NCI-H2196 treated with DMSO at 0.1 percent for 48 hours (cell line): ENCODE results near the gene OLA1.
"Not testable (repeated sequence)": the region's sequence is repeated elsewhere in the genome, so short reads cannot be mapped to it uniquely, and the experiment has no call there.

ENCODE experiments used
- DNase-seq: peaks from one replicate; lab custom pipeline; 2025; ENCODE audit not compliant: unreplicated experiment; lab: John Stamatoyannopoulos, UW

OLA1 gene

DNA sequence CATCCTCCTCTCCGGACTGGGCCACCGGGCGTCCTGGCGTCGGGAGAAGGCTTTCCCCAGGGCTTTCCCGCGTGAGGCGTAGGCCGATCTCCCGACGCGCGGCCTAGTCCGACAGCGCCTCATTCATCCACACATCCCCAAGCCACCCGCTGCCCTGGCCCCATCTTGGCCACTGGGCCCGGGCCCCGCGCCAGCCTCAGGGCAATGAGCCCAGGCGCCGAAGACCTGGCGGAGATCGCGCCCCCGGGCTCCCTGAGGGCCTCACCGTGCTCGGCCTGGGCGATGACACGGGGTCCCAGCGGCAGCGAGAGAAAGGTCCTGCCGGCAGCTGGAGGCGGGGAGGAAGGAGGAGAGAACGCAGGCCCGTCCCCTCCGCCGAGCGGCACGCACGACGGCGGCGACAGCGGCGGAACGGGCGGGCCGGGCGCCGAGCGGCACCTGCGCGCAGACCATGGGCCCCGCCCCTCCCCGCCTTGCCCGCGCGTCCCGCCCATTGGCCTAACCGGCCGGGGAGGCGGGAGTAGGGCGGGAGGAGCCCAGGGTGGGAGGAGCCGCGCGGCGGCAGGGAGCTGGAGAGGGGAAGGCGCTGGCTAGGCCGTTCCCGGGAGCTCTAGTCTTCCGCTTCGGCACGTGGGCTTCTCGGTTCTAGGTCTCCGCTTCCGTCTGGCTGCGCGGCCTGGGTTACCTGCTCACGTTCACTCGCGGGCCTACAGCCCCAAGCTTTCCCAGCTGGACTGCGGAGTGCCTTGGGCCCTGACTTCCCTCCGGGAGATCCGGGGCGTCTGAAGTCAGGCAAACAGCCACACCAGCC, at the start of gene OLA1:
Gene OLA1, minus strand, starts transcription at position 346 of the 811 bp plus-strand sequence. CDS start 1,717 bp downstream, outside the sequence.
- DNase-seq: peak; percentile 96

DNA sequence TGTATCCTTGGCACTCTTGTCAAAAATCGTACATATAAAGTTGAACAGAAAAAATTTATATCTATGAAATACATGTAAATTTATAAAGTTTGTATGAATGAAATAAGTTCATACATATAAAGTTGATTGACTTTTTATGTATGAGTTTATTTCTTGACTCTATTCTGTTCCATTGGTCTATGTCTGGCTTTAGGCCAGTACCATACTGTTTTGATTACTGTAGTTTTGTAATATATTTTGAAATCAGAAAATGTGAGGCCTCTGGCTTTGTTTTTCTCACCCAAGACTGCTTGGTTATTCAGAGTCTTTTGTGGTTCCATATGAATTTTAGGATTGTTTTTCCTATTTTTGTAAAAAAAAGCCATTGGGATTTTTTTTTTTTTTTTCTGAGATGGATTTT, 44.6 kb upstream of the OLA1 start:
- DNase-seq: no peak

DNA sequence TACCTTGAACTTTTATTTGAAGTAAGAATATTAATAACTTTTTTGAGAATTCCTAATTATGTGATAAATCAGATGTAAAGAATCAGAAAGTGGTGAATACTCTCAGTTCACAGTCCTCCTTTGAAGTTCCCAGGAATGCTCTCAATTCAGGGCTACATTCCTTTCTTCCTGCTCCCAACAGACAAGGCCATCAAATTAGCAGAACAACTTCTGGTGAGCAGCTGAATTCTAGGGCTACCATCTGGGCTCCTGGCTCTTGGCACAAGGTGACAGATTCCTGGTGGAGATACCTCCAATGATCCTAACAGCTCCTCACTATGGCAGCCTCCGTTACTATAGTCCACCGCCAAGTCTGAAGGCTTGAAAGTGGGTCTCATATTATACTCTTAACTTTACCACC, 37.8 kb upstream of the OLA1 start:
- DNase-seq: no peak

DNA sequence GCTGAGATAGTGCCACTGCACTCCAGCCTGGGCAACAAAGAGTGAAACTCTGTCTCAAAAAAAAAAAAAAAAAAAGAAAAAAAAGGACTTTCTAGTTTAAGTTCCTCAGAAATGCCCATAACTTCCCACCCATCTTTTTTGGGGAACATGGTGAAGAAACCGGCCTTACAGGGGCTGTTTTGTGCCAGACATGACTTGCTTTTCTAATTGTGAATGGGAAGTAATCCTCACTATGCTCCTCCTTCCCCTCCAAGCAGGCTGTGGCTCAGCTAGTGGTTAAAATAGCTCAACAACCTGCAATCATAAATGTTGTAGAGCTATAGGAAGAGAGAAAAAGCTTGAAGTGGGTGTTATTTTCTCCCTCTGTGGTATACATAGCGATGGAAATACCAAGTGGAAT, 34.1 kb upstream of the OLA1 start:
- no peak for DNase-seq

DNA sequence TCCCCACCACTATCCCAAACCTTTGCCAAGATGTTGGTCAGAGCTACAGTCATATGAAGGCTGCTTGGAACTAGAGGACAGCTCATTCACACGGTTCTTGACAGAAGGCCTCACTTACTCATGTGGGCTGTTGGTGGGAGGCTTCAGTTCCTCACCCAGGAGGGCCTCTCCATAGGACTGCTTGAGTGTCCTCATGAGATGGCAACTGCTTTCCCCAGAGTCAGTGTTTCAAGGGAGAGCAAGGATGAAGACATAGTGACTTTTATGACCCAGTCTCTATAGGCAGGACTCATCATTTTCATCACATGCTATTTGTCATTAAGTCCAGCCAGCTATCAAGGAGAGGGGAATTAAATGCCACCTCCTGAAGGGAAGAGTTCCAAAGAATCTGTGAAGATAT, 33.4 kb upstream of the OLA1 start:
- DNase-seq: no peak

DNA sequence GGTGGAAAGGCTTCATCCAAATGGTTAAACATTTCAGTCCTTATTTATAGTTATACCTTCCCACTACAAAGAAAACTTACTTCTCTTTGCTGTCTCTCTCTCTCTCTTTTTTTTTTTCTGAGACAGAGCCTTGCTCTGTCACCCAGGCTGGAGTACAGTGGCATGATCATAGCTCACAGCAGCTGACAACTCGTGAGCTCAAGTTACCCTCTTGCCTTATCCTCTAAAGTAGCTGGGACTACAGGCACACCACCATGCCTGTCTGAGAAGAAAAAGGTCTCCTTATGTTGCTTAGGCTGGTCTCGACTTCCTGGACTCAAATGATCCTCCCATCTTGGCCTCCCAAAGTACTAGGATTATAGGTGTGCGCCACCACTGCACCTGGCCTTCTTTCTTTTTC, 32.3 kb upstream of the OLA1 start:
- DNase-seq: no peak

DNA sequence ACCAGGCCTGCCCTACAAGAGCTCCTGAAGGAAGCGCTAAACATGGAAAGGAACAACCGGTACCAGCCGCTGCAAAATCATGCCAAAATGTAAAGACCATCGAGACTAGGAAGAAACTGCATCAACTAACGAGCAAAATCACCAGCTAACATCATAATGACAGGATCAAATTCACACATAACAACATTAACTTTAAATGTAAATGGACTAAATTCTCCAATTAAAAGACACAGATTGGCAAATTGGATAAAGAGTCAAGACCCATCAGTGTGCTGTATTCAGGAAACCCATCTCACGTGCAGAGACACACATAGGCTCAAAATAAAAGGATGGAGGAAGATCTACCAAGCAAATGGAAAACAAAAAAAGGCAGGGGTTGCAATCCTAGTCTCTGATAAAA, 21.9 kb upstream of the OLA1 start:
- not testable (repeated sequence) for DNase-seq

DNA sequence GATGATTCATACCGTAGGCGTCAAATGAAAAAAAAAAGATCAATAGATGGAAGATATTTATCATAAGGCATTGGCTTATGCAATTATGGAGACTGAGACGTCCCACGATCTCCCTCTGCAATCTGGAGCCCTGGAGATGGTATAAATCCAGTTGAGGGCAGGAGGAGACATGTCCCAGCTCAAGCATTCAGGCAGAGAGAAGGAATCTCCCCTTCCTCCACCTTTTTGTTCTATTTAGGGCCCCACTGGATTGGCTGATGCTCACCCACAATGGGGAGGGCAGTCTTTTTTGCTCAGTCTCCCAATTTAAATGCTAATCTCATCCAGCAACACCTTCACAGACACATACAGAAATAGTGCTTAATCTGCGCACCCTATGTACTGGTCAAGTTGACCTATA, 18.0 kb upstream of the OLA1 start:
- no peak for DNase-seq

DNA sequence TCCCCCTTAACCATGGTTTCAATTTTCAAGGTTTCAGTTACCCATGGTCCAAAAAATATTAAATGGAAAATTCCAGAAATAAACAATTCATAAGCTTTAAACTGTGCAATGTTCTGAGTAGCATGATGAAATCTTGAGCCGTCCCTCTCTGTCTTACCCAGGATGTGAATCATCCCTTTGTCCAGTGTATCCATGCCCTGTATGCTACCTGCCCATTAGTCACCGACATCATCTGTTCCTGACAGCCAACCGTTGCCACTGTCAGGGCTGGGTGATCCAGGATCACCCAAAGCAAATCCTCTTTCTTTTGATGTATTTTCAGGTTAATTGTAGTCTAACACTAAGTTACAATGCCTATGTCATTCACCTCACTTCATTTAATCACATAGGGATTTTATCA, 15.7 kb upstream of the OLA1 start:
- DNase-seq: no peak

DNA sequence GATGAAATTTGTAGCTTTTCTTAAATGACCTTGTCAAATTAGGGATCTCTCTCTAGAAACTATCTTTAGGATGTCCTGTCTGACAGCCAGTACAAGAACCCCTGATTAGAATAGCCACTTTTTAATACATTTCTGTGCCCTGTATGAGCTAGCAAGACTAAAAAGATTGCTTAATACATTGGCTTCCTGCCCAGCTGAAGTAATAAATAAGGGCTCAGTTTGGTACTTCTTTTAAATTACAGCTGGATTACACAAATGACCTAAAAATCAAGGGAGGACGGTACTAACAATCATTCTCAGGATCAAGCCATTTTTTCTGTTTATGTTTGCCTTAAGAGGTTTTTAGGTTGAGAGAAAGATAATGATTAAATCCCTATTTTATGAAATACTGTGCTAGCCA, 11.6 kb upstream of the OLA1 start:
- DNase-seq: no peak

DNA sequence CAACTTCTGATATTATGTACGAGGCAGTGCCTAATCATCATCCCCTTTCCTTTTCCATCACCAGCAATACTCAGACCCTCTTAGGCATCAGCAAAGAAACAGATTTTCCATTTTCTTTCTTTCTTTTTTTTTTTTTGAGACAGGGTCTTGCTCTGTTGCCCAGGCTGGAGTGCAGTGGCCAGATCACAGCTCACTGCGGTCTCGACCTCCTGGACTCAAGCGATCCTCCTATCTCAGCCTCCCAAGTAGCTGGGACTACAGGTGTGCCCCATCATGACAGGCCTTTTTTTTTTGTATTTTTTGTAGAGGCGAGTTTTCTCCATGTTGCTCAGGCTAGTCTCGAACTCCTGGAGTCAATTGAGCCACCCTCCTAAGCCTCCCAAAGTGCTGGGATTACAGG, 5.9 kb upstream of the OLA1 start:
- no peak for DNase-seq

DNA sequence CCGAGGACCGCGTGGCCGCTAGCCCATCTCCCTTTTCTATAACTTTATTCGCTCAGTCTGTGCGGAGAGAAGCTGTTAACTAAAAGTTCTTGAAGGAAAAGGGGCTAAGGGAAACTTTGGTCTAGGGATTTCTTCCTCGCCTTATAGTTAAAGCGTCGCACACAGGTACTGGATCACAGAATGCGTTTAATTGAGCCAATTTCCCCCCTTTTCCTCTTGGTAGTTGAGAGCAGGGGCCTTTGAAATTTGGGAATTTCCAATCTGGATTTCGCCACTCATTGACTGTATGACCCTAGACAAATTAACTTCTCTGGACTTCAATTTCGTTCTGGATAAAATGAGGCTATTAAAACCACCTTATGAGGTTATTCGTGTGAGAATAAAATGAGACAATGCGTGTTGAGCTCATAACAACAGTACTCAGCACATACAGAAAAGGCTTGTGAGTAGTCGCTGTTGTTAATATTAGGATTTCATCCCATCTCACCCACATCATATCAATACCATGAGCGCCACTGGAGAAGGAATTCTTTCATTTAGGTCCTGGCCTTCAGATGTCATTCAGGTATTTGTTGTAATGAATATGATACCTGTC, 763 bp upstream of the OLA1 start:
- DNase-seq: no peak

DNA sequence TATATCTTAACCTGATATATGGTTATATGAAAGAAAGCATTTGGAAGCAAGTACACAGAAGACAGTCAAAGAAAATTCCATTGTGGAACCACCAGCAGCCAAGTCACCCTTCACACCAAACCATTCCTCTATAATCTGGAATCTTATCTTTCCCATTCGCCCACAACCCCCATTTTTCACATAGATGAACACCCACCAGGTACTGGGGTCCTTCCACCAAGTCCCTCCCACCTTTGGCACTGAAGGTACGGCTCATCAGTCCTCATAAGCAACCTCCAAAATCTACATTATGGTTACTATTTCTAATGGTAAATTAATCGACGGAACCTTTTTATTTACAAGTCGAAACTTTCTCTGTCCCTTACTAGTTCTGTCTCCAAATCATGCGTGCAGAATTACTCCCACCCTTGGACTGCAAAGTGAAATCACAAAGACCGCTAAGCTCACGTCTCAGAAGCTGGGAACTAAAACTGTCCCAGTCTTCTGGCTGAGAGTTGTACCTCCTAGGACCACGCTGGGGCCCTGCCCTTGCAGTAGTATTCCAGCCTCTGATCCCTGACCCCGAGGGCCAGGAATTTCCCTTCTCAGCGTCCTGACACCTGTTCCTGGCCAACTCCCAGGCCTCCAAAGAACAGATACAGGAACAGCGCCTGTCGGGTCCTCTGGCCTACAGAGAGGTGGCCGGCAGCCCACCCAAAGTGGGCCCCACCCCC, 702 bp downstream of the OLA1 start:
- DNase-seq: no peak

DNA sequence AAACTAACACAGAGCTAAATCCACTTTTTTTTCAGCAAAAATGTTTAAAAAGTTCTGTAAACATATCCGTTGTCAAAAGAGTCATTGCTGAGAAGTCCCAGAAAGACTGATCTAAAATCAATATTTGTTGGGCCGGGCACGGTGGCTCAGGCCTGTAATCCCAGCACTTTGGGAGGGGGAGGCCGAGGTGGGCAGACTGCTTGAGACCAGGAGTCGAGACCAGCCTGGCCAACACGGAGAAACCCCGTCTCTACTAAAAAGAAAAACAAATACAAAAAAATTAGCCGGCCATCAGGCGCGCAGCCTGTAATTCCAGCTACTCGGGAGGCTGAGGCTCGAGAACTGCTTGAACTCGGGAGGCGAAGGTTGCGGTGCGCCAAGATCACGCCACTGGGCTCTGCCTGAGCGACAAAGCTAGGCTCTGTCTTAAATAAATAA, 1.4 kb downstream of the OLA1 start:
- DNase-seq: no peak

DNA sequence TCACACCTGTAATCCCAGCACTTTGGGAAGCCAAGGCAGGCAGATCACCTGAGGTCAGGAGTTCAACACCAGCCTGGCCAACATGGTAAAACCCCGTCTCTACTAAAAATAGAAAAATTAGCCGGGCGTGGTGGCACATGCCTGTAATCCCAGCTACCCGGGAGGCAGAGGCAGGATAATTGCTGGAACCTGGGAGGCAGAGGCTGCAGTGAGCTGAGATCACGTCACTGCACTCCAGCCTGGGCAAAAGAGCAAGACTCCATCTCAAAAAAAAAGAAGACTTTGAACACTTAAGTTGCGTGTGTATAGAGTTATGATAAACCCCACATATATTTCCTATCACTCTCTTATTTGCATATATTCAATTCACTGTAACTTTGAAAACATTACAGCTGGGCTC, 2.7 kb downstream of the OLA1 start:
- not testable (repeated sequence) for DNase-seq

DNA sequence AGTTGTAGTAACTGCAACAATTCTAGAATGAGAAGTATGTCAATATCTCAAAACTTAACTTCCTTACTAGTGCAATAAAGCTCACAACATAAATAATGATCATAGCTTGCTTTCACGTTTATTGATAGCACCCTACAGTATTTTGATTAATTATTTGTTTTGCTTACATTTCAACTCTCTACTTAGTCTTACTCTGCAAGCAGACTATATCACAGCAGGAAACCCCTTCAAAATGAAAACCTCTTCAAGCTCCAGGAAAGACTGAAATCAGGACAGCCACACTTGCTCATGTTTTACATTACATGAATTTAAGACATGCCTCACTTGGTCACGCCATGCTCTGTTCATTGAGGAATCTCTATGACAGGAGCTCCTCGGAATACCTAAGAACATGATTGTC, 3.3 kb downstream of the OLA1 start:
- DNase-seq: no peak

DNA sequence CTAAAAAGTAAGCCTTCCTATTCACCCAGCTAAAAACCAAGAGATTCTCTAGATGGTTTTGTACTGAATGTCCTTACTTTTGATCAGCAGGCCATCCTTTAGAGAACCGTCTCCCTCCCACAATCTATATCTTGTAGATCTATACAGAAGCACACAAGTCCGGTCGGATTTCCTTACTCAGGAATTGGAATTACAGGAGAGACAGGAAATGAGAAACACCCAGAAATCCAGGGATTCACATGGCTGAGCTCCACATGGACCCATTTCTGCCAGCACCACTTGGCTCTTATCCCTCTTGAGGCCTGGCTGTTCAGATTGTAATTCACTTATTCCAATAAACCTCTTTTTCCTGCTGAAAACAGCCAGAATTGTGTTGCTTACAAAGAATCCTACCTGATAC, 4.5 kb downstream of the OLA1 start:
- DNase-seq: no peak

DNA sequence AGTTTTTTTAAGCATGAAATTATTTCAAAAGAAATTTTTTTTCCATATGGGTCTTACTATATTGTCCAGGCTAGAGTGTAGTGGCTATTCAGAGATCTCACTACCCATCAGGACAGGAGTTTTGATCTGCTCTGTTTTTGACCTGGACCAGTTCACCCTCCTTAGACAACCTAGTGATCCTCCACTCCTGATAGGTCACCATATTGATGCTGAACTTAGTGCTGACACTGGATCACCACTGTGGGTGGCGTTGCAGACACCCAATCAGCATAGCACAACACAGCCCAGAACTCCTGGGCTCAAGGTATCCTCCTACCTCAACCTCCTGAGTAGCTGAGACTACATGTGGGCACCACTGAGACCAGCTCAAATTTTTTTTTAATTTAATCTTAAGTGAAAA, 8.2 kb downstream of the OLA1 start:
- DNase-seq: no peak

DNA sequence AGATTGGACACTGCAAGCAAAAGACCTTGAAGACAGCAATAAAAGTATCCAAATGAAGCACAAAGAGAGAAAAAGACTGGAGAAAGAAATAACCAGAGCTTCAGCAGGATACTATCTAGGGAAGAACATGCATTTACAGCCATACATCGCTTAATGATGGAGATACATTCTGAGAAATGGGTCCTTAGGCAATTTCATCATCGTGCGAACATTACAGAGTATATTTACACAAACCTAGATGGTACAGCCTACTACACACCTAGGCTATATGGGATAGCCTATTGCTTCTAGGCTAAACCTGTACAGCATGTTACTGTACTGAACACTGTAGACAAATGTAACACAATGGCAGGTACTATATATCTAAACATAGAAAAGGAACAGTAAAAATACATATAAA, 11.9 kb downstream of the OLA1 start:
- DNase-seq: no peak

DNA sequence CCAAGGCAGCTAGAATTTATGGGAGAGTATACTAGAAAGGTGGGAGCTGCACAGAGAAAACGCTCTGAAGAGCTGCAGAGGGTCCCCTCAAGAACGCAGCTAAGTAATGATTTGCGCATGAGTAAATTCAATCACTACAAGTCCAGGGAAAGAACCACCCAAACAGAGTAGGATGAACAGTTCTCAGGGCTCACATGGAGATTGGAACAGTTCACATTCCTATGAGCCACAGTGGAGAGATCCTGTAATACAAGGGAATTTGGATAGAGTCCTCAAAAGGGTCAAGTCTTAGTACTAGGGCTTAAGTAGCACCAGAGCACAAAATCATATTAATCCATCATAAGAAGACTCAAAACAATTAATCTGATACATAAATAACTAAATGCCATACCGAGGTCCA, 12.7 kb downstream of the OLA1 start:
- no peak for DNase-seq

DNA sequence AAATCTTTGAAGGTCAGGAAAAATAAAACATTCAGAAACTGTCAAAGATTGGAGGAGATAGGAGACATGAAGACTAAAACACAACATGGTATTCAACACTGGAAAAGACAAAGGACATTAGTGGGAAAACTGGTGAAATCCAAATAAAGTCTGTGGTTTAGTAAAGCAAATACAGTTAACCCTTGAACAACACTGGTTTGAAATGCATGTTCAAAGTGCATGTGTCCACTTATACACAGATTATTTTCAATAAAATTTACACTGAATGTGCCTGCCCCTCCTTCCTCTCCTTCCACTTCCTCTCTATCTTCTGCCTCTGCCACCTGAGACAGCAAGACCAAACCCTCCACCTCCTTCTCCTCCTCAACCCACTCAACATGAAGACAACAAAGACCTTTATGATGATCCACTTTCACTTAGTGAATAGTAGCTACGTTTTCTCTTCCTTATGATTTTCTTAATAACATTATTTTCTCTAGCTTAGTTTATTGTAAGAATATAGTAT, 14.5 kb downstream of the OLA1 start:
- no peak for DNase-seq

DNA sequence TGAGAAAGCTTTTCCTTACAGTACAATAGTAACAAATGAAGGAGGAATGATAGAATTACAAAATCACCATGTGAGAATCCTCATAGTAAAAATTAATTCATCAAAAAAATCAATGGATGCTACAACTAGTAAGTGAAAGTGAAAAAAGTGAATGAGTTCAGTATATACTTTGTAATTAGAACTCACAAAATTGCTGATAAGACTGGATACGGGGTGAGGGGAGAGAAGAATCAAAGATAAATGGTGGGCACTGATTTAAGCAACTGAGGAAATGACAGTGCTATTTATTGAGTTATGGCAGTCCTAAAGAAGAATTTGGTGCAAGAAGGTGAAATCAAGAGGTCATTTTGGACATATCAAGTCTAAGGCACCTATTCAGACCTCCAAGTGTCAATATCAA, 20.6 kb downstream of the OLA1 start:
- no peak for DNase-seq
